Caco-2 (cell line): ENCODE measurements around the gene TTC23. TPM values are rescaled to one million over a fixed set of nuclear protein-coding genes. Genes with fewer than 3 reads are reported as not detected.
"Not testable (repeated sequence)": the region's sequence is repeated elsewhere in the genome, so short reads cannot be mapped to it uniquely, and the experiment has no call there.

Experiments
- BruUV-seq: library from RNA; stranded (reverse); fragments of 400-500 nt; replicated peaks from 2 replicates; lab custom pipeline; 2021; lab: Mats Ljungman, UMichigan
- CTCF ChIA-PET: fragments of 300-600 bp; sonication (Branson Sonifier 250); formaldehyde crosslinking; loops from one replicate; lab custom pipeline; 2022; ENCODE audit warnings: antibody characterized with exemption; lab: Charles Lee
- POLR2A ChIA-PET: fragments of 300-600 bp; sonication (Branson Sonifier 250); formaldehyde crosslinking; loops from one replicate; lab custom pipeline; 2022; ENCODE audit warnings: antibody characterized with exemption; lab: Charles Lee
- DNase-seq, 2 experiments: peaks; one replicate each; pipeline versions ENCODE4 v3.0.0 to v3.0.0-alpha.2; 2020 to 2022
- H3K27me3 ChIP-seq: replicated peaks from 2 replicates; pipeline ENCODE4 v1.6.0; 2011; ENCODE audit warnings: low read length; ENCODE audit not compliant: control insufficient read depth, insufficient read depth
- H3K36me3 ChIP-seq: 2 replicates; pipeline ENCODE4 v1.5.1; 2011; ENCODE audit warnings: low read length; ENCODE audit not compliant: control insufficient read depth, insufficient read depth
- H3K4me1 ChIP-seq: fragments of 250-450 bp; sonication (Bioruptor Pico); 2 replicates; pipeline ENCODE4 v1.5.1; 2020; ENCODE audit warnings: mild to moderate bottlenecking
- H3K4me3 ChIP-seq: 2 replicates; pipeline ENCODE4 v1.5.1; 2011; ENCODE audit warnings: low read depth, mild to moderate bottlenecking, control low read depth, low read length
- H3K9me3 ChIP-seq: fragments of 250-450 bp; sonication (Bioruptor Pico); 2 replicates; pipeline ENCODE4 v1.5.1; 2020; ENCODE audit warnings: mild to moderate bottlenecking, moderate library complexity
- H3K27ac Mint-ChIP-seq: one replicate; pipeline ENCODE4 v1.8.0; 2022; ENCODE audit warnings: mixed read lengths; ENCODE audit not compliant: unreplicated experiment
- H3K27me3 Mint-ChIP-seq: one replicate; pipeline ENCODE4 v1.8.0; 2022; ENCODE audit warnings: mixed read lengths; ENCODE audit not compliant: insufficient read depth, unreplicated experiment
- H3K36me3 Mint-ChIP-seq: one replicate; pipeline ENCODE4 v1.8.0; 2022; ENCODE audit warnings: mild to moderate bottlenecking, mixed read lengths; ENCODE audit not compliant: insufficient read depth, unreplicated experiment
- H3K4me1 Mint-ChIP-seq: one replicate; pipeline ENCODE4 v1.8.0; 2022; ENCODE audit warnings: low read depth, mixed read lengths; ENCODE audit not compliant: unreplicated experiment
- H3K4me3 Mint-ChIP-seq: one replicate; pipeline ENCODE4 v1.8.0; 2022; ENCODE audit warnings: mild to moderate bottlenecking, moderate library complexity, mixed read lengths; ENCODE audit not compliant: unreplicated experiment
- H3K9me3 Mint-ChIP-seq: one replicate; pipeline ENCODE4 v1.8.0; 2022; ENCODE audit warnings: mixed read lengths; ENCODE audit not compliant: unreplicated experiment
- intact Hi-C: fragments of 100-400 bp; cut with micrococcal nuclease; formaldehyde crosslinking; loops from one replicate; pipeline ENCODE4 v1.10.0; 2022; ENCODE audit not compliant: unreplicated experiment
- total RNA-seq: library from RNA; stranded (reverse); gene quantifications from 2 replicates; pipeline ENCODE4 v1.2.3, GENCODE V29; 2022
- TF ChIP-seq, protein P1 (sequence below), 2 experiments: fragments of 200-600 bp in 1 of 2; IDR thresholded peaks; 1 replicate in 1 of 2; 2 replicates in 1 of 2; pipeline versions ENCODE4 v1.5.1 to v1.8.0; 2011 to 2022; ENCODE audit warnings: antibody characterized with exemption in 1 of 2, control low read depth in 1 of 2, inconsistent platforms in 1 of 2, low read depth in 1 of 2, low read length in 1 of 2, mild to moderate bottlenecking in 1 of 2, moderate library complexity in 1 of 2; ENCODE audit not compliant: insufficient read depth in 1 of 2, severe bottlenecking in 1 of 2, unreplicated experiment in 1 of 2

TTC23 gene
- total RNA-seq, 1 experiment from 2014 or later = 10.8 TPM

DNA sequence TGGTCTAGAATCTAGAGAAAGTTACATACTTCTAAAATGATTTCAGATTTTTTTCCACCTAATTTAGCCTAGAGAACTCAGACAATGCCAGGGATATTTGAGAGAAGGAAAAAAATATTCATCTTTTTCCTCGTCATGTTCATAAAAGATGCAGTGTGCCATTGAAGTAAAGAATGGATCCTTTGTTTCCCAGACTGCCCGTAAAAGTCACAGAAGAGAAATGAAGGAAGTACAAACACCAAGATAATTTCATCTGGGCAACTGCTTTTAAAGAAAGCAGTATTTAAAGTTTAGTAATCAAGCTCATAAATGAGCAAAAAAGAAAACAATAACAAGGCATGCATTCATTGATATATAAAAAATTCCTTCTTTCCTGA lies 47.2 kb downstream of the TTC23 start:
- TF ChIP-seq, protein P1, sequence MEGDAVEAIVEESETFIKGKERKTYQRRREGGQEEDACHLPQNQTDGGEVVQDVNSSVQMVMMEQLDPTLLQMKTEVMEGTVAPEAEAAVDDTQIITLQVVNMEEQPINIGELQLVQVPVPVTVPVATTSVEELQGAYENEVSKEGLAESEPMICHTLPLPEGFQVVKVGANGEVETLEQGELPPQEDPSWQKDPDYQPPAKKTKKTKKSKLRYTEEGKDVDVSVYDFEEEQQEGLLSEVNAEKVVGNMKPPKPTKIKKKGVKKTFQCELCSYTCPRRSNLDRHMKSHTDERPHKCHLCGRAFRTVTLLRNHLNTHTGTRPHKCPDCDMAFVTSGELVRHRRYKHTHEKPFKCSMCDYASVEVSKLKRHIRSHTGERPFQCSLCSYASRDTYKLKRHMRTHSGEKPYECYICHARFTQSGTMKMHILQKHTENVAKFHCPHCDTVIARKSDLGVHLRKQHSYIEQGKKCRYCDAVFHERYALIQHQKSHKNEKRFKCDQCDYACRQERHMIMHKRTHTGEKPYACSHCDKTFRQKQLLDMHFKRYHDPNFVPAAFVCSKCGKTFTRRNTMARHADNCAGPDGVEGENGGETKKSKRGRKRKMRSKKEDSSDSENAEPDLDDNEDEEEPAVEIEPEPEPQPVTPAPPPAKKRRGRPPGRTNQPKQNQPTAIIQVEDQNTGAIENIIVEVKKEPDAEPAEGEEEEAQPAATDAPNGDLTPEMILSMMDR (IDR thresholded peaks at IDR 0.05; ENCODE audit: insufficient read depth in 1 of 2, low read depth in 1 of 2, low read length in 1 of 2, severe bottlenecking in 1 of 2, unreplicated experiment in 1 of 2) = no peak
- ChIA-PET POLR2A (no interaction called here), CTCF (no interaction called here)
- Mint-ChIP-seq H3K9me3 (no peaks in the 10 kb centered on the region), H3K27me3 (no peaks in the 10 kb centered on the region), H3K27ac (no peak overlapping the region), H3K4me1 (no peaks in the 10 kb centered on the region), H3K4me3 (no peak overlapping the region), H3K36me3 (no peaks in the 10 kb centered on the region)
- H3K4me3 ChIP-seq = no peak overlapping the region
- no peak for DNase-seq
- no peaks in the 10 kb centered on the region for H3K27me3 ChIP-seq
- BruUV-seq = no TSS peak
- intact Hi-C loops = no loop called here
- no peaks in the 10 kb centered on the region for H3K4me1 ChIP-seq
- no peaks in the 10 kb centered on the region; the same call in 1 of the 2 replicates for H3K9me3 ChIP-seq
- no peaks in the 10 kb centered on the region for H3K36me3 ChIP-seq

DNA sequence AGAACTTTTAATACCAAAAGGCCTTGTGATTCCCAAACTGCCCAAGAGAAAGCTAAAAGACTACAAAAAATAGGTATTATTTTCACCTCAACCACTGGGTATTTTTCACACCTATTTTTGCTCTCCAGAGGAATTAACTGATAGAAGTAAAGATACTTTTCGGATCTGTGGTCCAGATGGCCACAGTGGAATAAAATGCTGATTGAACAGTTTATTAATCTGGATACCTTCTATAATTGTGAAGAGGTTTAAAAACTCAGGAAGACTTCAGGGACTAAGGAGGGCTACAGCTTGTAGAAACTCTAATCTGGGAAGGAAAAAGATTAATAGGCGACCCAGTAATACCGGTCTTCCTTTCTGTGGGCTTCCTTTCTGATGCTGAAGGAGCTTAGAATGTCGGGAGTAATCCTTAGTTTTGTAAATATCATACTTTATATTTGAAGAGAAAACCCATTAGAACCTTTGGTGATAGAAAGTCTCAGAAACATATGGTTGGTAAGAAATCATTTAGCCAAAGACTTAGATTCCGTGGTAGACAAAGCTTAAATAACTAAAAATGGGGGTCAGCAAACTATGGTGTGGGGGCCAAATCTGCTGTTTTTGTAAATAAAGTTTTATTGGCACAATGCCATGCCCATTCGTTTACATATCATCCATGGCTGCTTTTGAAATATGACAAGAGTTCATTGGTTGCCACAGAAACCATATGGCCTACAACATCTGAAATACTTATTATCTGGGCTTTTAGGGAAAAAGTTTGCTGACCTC lies 47.8 kb downstream of the TTC23 start:
- TF ChIP-seq, protein P1 (IDR thresholded peaks at IDR 0.05; ENCODE audit: insufficient read depth in 1 of 2, low read depth in 1 of 2, low read length in 1 of 2, severe bottlenecking in 1 of 2, unreplicated experiment in 1 of 2) = no peak
- no peaks in the 10 kb centered on the region for H3K36me3 ChIP-seq
- no peaks in the 10 kb centered on the region for H3K27me3 Mint-ChIP-seq
- H3K27me3 ChIP-seq = no peaks in the 10 kb centered on the region
- H3K4me1 ChIP-seq = no peaks in the 10 kb centered on the region
- intact Hi-C loops = no loop called here
- peaks cover 3% of the 10 kb centered on the region for H3K36me3 Mint-ChIP-seq
- ChIA-PET CTCF (no interaction called here), POLR2A (no interaction called here)
- H3K27ac Mint-ChIP-seq = no peak overlapping the region
- H3K4me3 Mint-ChIP-seq = no peak overlapping the region
- no peaks in the 10 kb centered on the region for H3K9me3 Mint-ChIP-seq
- H3K4me1 Mint-ChIP-seq = no peaks in the 10 kb centered on the region
- no peaks in the 10 kb centered on the region; the same call in 1 of the 2 replicates for H3K9me3 ChIP-seq
- H3K4me3 ChIP-seq = no peak overlapping the region
- no peak for DNase-seq
- BruUV-seq = no TSS peak

DNA sequence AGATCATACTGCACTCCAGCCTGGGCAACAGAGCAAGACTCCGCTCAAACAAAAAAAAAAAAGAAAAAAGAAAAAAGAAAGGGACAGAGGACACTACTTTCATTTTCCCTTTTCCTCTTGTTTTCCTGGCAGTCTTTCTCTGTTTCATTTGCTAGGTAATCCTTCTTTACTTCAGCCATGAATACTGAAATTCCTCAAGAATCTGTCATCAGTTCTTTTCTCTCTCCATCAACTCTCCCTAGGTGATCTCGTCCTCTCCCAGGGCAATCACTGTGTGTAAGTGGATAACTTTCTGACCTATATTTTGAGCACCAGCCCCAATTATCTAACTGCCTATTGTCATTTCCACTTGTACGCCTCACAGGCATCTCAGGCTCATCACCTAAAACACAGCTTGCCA lies 51.5 kb downstream of the TTC23 start:
- Mint-ChIP-seq H3K4me1 (no peaks in the 10 kb centered on the region), H3K4me3 (no peak overlapping the region), H3K27ac (no peak overlapping the region), H3K9me3 (no peaks in the 10 kb centered on the region), H3K27me3 (no peaks in the 10 kb centered on the region), H3K36me3 (peaks cover 19% of the 10 kb centered on the region)
- ChIA-PET POLR2A (no interaction called here), CTCF (no interaction called here)
- Histone ChIP-seq H3K9me3 (peaks cover 2% of the 10 kb centered on the region; the same call in 1 of the 2 replicates), H3K4me1 (no peaks in the 10 kb centered on the region), H3K27me3 (no peaks in the 10 kb centered on the region), H3K4me3 (no peak overlapping the region), H3K36me3 (no peaks in the 10 kb centered on the region)
- intact Hi-C loops = no loop called here
- BruUV-seq = no TSS peak
- DNase-seq = no peak
- TF ChIP-seq, protein P1 (IDR thresholded peaks at IDR 0.05; ENCODE audit: insufficient read depth in 1 of 2, low read depth in 1 of 2, low read length in 1 of 2, severe bottlenecking in 1 of 2, unreplicated experiment in 1 of 2) = no peak

DNA sequence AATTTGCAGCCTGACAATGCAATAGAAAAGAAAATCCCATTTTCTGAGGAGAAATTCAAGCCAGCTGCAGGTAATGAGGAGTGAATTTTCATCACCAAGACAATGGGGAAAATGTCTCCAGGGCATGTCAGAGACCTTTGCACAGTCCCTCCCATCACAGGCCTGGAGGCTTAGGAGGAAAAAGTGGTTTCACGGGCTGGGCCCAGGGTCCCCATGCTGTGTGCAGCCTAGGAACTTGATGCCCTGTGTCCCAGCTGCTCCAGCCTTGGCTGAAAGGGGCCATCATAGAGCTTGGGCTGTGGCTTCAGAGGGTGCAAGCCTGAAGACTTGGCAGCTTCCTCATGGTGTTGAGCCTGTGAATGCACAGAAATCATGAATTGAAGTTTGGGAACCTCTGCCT lies 57.2 kb downstream of the TTC23 start:
- H3K36me3 ChIP-seq, H3K27ac Mint-ChIP-seq, H3K9me3 ChIP-seq, H3K27me3 Mint-ChIP-seq, POLR2A ChIA-PET, intact Hi-C loops, H3K4me3 ChIP-seq, H3K4me1 ChIP-seq, CTCF ChIA-PET, H3K4me1 Mint-ChIP-seq, H3K27me3 ChIP-seq, BruUV-seq, DNase-seq, H3K4me3 Mint-ChIP-seq, H3K9me3 Mint-ChIP-seq: not testable (repeated sequence)
- H3K36me3 Mint-ChIP-seq = peaks cover 27% of the 10 kb centered on the region
